ENCODE results near the gene TSHR. TPM values are rescaled to one million over a fixed set of nuclear protein-coding genes. Genes with fewer than 3 reads are reported as not detected.

TSHR gene
- total RNA-seq, 120 experiments from 2014 or later: 0.10 to 0.81 (median 0.35) TPM; not detected in 98

Other genes starting within 250 kb of the TSHR start
- 10 to 100 TPM in 90 of 120 experiments, 1 to 10 TPM in 30; 5.2 to 21.4 (median 13.1) TPM for gene CEP128, start 13.9 kb upstream of the TSHR start, total RNA-seq

All from dorsolateral prefrontal cortex (tissue), 118 donors.